A375 (cell line): ENCODE measurements around the gene RPS16. TPM values are rescaled to one million over a fixed set of nuclear protein-coding genes. Genes with fewer than 3 reads are reported as not detected.

Experiments
- small RNA-seq: library from RNA; depleted of rRNA; stranded (forward); fragments of <200 nt; gene quantifications from one replicate; pipeline ENCODE3, GENCODE V24; 2014
- total RNA-seq: library from RNA; depleted of rRNA; stranded (reverse); fragments of >200 nt; shearing (Covaris generic); gene quantifications from 2 replicates; pipeline ENCODE4 v1.2.3, GENCODE V29; 2014; rRNA removed

RPS16 gene
- 587 and 846 TPM in 2 replicates for total RNA-seq

DNA sequence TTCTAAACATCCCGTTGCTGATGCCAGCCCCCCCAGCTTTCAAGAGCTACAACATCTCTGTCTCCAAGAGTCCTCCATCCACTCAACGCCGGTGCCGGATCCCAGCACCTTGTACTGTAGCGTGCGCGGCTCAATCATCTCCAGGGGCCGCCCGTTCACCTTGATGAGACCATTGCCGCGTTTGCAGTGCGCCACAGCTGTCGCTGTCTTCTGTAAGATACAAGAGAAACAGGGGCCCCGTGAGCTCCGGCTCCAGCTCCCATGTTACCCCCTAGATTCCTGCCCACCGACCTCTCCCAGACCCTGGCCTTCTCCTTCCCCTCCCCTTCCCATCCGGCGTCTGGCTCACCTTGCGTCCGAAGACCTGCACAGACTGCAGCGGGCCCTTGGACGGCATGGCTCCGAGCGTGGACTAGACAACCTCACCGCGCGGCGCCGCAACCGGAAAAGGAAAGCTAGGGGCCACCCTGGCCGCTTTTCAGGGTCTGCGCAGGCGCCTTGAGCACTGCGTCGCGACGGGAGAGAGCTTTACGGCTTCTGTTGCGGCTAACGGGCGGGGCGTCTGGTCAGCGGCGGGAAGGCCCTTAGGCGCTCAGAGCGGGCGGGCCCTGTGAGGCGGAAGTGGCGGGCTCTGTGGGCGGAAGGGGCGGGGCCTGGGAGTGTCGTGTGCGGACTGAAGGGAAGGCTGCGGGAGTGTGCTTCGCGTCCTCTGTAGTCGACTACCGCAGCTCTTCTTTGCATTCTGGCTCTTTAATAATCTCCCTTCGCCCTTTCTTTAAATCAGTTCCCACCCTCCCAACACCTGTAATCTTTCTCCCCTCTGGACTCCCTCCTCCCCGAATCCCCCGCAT is at the start of gene RPS16:
TSS of gene RPS16 (minus strand) at position 451 of the 851 bp plus-strand sequence. CDS start at position 397, 54 bp downstream.

DNA sequence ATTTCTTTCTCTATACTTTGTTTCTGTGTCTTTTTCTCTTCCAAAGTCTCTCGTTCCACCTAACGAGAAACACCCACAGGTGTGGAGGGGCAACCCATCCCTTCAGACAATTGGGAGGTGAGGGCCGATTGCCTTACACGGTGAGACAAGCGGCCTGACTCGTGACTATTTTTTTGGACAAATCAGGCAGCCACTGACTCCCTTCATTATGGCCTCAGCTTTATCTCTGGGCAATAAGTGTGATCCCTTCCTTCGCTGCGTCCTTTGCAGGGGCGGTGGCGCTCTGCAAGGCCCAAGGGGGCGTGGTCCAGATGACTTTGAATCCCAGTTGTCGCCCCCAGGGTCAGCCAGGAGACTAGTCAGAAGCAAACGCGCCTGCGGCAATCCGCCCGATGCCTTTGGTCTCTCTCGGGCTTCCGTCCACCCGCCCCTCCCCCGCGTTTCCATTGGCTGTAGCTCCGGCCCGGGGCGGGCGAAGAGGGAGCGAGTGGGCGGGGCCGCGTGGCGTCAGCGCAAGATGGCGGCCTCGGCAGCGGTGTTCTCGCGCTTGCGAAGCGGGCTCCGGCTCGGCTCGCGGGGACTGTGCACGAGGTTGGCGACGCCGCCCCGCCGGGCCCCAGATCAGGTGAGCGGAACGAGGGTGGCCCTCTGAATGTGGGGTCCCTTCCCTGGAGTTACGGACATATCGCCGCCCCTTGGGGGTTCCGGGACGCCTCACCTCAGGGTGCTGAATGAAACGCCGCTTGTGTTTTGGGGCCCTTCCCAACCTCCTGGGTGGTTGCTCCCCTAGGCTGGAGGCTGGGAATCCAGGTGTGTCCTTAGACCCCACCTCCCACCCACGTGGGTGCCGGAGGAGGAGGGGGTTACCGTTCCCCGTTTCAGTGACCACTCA is 44.8 kb upstream of the RPS16 start, which contains the start of gene TIMM50:
TSS of gene TIMM50 (plus strand) at position 502 of the 892 bp plus-strand sequence. CDS start at position 518, 16 bp downstream.

DNA sequence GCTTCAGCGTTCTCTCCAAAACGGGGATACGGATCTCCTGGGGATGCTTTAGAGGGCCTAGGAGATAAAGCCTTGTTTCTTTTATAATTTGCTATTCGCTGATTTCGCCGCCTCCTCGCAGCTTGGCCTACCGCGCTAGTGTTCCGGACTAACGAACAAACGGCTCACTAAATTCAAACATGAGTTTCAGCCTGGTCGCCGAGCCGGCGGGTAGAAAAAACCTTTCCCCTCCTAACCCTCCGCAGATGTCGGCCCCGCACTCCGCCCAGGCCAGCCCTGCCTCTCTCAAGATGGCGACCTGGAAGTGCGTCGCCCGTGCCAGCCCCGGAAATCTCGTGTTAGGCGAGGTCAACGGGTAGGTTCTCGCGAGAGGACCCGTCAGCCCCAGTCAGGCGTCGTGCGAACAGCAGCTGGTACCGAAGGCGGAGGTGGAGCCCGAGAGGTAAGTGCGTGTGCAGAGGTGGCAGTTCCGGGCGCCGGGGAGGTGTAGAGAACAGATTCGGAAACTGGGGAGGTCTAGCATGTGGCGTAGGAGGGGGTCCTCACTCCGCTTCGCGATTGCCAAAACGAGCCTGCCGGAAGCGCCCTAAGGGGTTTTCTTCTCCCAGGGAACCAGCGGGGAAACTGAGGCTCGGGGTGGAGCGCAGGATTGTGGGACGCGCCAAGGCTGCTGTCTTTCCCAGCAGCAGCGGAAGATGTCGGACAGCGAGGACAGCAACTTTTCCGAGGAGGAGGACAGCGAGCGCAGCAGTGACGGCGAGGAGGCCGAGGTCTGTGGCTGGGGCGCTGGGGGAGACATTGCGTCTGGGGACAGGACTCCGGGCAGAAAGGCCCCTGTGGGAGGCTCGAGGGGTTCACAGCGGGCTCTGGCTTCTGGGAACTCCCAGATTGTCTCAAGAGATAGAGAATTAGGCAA is 9.7 kb upstream of the RPS16 start, which contains the start of gene SUPT5H:
TSS of gene SUPT5H (plus strand) at position 387 of the 916 bp plus-strand sequence. CDS start at position 696, 309 bp downstream.

DNA sequence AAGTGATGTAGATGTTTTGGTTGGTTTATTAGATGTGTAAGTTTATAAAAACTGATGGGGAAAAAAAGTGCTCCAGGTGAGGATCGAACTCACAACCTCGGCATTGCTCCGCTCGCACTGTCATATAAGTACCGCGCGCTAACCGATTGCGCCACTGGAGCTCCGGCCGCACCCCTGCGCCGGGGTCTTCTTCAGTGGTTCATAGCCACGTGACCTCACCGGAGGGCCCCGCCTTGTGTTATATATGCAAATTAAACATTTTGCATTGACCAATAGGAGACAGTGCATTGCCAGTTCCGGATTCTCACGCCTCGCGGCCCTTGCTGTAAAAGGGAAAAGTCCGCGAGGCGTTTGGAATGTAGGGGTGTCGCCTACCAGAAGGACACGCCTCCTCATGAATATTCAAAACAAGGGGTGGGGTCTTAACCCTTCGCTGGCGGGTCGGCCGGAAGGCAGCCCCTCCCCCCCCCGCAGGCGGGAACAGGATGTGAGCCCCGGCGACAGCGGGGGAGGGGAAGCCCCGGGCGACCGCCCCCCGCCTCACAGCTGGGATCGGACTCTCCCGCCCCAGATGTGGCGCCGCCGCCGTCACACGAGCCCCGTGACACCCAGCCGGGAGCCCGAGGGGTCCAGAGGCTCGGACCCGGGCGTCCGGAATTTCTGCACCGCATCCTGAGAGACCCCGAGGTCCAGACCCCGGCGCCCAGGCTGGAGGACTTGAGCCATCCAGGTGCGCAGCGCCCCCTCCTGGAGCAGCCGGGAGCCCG is 23.5 kb downstream of the RPS16 start, which contains the start of gene PLEKHG2:
TSS of gene PLEKHG2 (plus strand) at position 570 of the 767 bp plus-strand sequence. CDS start 1,418 bp downstream, outside the sequence.

DNA sequence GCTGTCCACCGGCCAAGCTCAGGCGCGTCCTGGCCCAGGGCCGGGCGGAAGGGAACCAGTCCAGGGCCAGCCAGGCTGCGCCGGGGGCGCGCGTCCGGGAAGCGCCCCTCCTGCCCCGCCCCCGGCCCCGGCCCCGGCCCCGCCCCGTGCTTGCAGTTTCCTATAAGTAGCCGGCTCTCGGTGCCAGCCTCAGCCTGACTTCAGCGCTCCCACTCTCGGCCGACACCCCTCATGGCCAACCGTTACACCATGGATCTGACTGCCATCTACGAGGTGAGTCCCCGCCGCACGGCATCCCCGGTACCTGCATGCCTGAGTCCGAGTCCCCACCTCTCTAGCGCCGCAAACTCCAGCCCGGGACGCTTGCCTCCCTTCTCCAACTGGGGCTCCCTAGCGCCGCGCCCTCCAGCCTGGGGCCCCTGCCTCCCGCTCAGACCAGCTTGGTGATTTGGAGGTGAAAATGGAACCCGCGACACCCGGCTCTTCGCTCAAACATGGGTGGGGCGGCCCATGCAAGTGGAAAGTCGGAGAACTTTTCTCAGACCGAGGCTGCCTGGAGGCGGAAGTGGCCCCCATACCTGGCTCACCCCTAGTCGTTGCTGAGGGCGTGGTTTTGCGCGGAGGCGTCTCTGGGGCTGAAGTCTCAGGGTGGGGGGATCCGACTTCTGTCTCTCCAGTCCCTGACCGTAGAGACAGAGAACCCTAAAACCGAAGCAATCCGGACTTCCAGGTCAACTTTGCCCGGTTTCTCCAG is 28.9 kb downstream of the RPS16 start, which contains the start of gene ZFP36:
TSS of gene ZFP36 (plus strand) at position 192 of the 754 bp plus-strand sequence. CDS start at position 250, 58 bp downstream.

DNA sequence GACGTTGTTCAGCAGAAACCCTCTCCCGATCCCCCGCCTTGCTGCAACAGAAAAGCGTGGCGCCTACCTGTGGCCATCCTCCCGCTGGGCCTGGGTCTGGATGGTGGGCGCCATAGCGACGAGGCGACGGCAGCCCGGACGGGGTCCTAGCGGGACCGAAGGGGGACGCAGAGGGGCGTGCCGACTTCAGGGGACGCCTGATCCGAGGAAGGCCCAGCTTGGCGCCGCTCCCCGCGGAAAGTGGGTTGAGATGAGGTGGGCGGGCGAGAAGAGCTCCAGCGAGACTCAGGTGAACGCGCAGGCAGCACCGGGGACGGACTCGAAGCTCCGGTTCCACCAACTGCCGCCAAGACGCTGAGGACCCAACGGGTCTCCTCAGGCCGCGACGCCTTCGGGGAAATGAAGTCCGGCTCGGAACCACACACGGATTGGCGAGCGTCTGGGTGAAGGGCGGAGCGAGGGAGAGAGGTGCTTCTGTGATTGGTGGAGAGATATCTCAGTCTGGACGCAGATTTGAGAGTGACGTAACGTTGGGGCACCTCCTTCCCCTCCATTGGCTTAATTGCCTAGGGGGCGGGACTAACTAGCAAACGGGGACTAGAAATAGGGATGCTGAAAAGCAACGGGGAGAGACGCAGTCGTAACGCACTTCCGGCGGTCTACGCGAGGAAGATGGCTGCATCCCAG is 44.9 kb downstream of the RPS16 start, which contains the start of the genes MED29 and PAF1:
TSS of gene MED29 (plus strand) at position 628 of the 687 bp plus-strand sequence. CDS start at position 673, 45 bp downstream.
TSS of gene PAF1 (minus strand) at position 356 of the 687 bp plus-strand sequence. CDS start at position 114, 242 bp downstream.

Small RNAs within 50 kb of the gene (small RNA-seq; reads per million reads assigned to genes)
- gene MIR4530: not detected

Other genes starting within 250 kb of the RPS16 start
- gene NCCRP1, start 239.0 kb downstream of the RPS16 start, total RNA-seq: not detected in 2 replicates
- not detected in 2 replicates for gene SYCN, start 231.7 kb downstream of the RPS16 start, total RNA-seq
- gene IFNL3, start 190.9 kb downstream of the RPS16 start, total RNA-seq: not detected in 2 replicates
- not detected in 2 replicates for gene IFNL4, start 187.1 kb downstream of the RPS16 start, total RNA-seq
- gene IFNL2, start 167.6 kb downstream of the RPS16 start, total RNA-seq: not detected in 2 replicates
- gene IFNL1, start 139.5 kb downstream of the RPS16 start, total RNA-seq: not detected in 2 replicates
- gene LRFN1, start 115.1 kb downstream of the RPS16 start, total RNA-seq: 2.1 and 2.9 TPM in 2 replicates
- gene GMFG, start 99.9 kb downstream of the RPS16 start, total RNA-seq: 1.0 and 1.1 TPM in 2 replicates
- 73.5 and 85.9 TPM in 2 replicates for gene SAMD4B, start 93.5 kb downstream of the RPS16 start, total RNA-seq
- 50.4 and 55.1 TPM in 2 replicates for gene PAF1, start 44.8 kb downstream of the RPS16 start, total RNA-seq
- gene MED29, start 44.6 kb downstream of the RPS16 start, total RNA-seq: 25.3 and 27.4 TPM in 2 replicates
- 3.4 and 8.8 TPM in 2 replicates for gene ZFP36, start 29.1 kb downstream of the RPS16 start, total RNA-seq
- 20.6 and 25.9 TPM in 2 replicates for gene PLEKHG2, start 23.3 kb downstream of the RPS16 start, total RNA-seq
- gene SUPT5H, start 9.6 kb upstream of the RPS16 start, total RNA-seq: 103 and 121 TPM in 2 replicates
- gene TIMM50, start 44.9 kb upstream of the RPS16 start, total RNA-seq: 162 and 166 TPM in 2 replicates
- gene DLL3, start 63.0 kb upstream of the RPS16 start, total RNA-seq: 5.8 and 7.8 TPM in 2 replicates
- gene SELENOV, start 79.2 kb upstream of the RPS16 start, total RNA-seq: not detected in 2 replicates
- 7.3 and 11.8 TPM in 2 replicates for gene EID2B, start 96.9 kb upstream of the RPS16 start, total RNA-seq
- gene EID2, start 104.2 kb upstream of the RPS16 start, total RNA-seq: 21.1 and 22.3 TPM in 2 replicates
- not detected in 2 replicates for gene LGALS13, start 166.6 kb upstream of the RPS16 start, total RNA-seq
- not detected in 2 replicates for gene LGALS16, start 220.0 kb upstream of the RPS16 start, total RNA-seq